HCEC 1CT (cell line): Measurements from ENCODE around the gene ATXN2L.
"Not testable (repeated sequence)": the region's sequence is repeated elsewhere in the genome, so short reads cannot be mapped to it uniquely, and the experiment has no call there.

ENCODE experiments used
- DNase-seq: peaks from one replicate; pipeline ENCODE4 v3.0.0-alpha.2; 2017

Gene ATXN2L

GRCh38 chr16:28837672-28838557, 15.1 kb downstream of the ATXN2L start:
- DNase-seq: no peak

- no peak for DNase-seq
These were observed 15.7 kb downstream of the ATXN2L start for GRCh38 chr16:28838558-28838918.

- no peak for DNase-seq
These were observed 16.3 kb downstream of the ATXN2L start for GRCh38 chr16:28839004-28839639.

DNA sequence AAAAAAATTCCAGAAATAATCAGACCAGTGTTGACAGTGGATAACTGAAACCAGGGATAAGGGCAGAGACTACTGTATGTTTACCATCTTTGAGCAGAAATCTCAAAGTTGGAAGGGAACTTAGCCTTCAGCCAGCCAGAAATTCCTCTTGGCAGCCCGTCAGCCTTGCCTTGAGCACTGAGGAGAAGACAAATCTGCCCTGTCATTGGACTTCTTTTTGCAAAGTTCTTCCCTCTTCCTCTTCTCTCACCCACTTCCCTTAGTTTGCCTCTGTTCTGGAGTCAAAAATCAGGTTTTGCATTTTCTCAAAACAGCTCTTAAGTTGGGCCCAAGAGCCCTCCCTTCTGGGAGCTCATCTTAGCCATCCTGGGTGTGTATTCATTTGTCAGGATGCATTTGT, 17.1 kb downstream of the ATXN2L start:
- DNase-seq: no peak

DNA sequence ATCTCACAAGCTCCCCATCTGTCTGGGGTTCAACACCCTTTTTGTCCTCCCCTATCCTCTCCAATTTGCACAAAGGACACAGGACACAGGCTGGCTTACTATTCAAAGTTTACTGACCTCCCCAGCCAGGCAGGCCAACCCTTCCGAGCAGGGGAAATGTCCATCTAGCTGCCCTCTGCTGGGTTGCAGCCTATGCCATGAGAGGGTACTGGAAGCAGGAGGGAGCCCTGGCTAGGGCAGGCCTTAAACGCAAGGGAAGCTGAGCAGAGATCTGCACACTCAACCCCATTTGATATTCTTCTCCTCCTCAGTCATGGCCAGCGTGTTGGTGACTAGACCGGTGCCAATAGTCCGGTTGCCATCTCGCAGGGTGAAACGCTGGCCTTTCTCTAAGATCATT, 19.9 kb downstream of the ATXN2L start:
- DNase-seq: no peak

DNA sequence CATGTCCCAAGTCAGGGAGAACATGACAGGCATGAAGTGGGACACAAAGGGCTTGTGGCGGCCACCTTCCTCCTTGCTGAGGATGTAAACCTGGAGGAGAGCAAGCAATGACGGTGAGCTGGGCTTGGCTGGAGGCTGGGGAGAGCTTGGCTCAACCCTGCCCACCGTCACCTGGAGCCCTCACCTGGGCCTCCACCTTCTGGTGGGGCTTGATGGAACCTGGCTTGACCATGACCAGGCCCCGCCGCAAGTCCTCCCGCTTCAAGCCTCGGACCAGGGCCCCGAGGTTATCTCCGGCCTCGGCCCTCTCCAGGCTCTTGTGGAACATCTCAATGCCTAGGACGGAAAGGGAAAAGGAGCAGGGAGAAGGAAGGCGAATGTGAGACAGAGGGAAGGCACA, 21.0 kb downstream of the ATXN2L start:
- DNase-seq: no peak

DNA sequence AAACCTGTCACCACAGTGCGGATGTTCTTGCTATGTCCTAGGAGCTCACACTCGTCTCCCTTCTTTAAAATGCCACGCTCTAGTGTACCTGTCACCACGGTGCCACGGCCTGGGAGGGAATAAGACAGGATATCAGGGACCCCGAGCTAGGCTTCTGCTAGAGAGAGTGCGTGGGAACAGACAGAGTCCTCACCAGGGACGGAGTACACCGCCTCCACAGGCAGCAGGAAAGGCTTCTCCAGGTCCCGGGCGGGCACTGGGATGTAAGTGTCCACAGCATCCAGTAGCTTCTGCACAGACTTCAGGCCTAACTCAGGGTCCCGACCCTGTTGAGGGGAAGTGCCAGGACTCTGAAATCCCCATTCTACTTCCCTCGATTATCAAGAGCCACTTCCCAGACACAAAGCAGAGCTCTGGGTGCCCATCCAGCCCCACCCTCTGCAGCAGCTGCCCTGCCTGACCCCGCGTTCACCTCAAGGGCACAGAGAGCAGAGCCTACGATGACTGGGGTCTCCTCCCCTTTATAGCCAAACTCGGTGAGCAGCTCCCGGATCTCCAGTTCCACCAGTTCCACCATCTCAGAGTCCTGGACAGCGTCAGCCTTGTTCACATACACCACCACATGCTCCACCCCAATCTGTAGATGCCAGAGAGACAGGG, 21.6 kb downstream of the ATXN2L start:
- DNase-seq: no peak

DNA sequence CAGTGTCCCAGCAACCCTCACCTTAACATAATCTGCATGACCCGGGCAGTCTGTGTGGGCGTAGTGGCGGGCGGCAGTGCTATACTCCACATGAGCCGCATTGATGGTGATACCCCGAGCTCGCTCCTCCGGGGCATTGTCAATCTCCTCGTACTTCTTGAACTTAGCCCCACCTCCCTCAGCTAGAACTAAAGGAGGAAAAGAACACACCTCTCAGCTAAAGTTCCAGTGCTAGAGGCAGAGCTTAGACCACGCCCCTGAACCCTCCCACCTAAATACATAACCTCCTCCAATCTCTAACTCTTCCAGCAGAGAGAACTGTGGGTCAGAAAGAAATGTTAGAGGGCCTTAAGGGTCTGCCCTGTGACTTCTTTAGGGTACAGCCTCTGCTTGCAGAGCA, 22.5 kb downstream of the ATXN2L start:
- peak; percentile 1 for DNase-seq

DNA sequence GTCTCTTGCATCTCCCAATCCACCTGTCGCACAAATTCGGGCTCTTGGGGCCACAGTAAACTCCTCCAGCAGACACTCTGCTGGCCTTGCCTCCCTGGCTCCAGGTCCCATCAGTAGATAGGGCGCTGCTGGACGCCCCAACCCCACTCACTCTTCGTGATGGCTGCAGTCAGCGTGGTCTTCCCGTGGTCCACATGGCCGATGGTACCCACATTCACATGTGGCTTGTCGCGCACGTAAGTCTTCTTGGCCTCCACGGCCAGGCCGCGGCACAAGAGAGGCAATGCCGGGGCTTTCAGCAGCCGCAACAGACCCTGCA, 22.9 kb downstream of the ATXN2L start:
- no peak for DNase-seq

GRCh38 chr16:28846080-28846932, 23.5 kb downstream of the ATXN2L start, which contains the start of gene TUFM:
Gene TUFM (minus strand): TSS chr16:28846348. CDS start chr16:28846269, 79 bp downstream.
- peak; percentile 98 for DNase-seq

- no peak for DNase-seq
These were observed 24.1 kb downstream of the ATXN2L start for GRCh38 chr16:28846933-28847273.

DNA sequence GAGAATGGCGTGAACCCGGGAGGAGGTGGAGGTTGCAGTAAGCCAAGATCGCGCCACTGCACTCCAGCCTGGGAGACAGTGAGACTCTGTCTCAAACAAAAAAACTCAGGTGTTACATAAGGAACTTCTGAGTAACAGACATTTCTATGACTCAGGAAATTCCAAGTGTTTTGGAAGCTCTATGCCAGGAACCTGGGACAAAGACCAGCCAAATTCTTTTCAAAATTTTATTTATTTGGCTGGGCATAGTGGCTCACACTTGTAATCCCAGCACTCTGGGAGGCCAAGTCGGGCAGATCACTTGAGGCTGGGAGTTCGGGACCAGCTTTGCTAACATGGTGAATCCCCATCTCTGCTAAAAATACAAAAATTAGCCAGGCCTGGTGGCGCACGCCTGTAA, 35.6 kb downstream of the ATXN2L start:
- no peak for DNase-seq

GRCh38 chr16:28859326-28859725, 36.5 kb downstream of the ATXN2L start:
- no peak for DNase-seq

DNA sequence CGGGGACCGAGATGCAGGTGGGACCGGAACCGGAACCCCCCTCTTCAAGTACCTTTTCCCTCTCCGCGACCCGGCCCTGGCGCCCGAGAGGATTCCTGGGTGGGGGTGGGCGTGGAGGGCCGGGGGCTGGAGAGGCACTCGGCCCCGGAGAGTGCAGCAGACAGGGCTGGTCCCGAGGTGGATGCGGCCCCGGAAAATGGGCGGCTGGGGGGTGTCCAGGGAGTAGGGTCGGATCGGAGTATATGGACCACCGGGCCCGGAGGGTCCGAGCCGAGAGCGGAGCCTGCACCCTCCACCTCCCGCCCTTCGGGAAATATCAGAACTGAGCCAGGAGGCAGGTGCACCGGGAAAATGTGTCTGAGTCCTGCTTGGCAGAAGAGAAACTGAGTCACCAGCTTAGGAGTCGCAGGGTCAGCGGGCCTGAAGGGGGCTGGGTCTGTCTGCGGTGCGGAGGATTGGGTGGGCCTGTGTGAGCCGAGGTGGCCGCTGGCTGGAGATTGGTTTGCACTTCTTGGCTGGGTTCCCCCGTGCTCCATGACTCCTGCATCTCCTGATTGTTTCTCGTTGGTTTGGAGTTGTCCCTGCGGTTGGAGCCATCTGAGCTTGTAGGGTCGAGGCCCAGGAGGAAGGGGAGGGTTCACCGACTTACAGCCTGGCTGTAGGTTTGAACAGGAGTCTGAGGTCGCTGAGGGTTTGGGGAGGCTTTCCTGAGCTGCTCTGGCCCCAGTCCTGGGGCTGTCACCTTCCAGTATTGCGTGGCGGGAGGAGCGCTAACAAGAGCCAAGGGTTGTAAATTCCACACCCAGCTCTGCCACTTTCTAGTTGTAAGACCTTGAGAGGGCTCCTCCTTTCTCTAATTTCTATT, 41.4 kb downstream of the ATXN2L start:
- peak; percentile 28 for DNase-seq

DNA sequence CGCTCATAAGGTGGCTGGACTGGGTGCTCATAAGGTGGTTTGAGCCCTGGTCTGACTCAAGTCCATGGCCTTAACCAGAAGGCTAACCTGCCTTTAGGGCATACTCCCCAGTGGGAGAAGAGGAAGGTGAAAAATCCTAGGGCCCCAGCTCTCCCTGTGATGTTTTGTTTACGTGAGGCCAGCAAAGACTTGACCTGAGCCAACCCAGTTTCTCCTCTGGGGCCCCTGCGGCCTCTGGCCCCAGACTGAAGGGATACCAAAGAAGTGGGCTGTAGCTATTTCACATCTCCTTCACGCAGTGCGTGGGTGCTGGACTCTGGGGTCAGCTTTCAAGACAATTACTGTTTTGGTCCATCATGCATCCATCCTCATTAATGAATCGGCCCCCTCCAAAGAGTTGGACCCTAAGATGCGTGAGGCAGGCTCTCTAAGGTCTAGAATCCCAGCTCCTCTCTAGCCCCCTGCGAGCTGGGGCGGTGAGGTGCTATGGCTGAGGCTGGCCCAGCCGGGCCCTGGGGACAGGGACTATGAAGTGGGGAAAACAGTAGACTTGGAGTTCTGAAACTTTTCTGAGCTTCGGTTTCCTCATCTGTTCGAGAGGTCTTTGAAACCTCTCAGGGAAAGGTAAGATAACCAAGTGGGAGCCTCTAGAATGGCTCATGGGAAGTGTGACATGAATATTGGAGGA, 42.3 kb downstream of the ATXN2L start:
- DNase-seq: no peak

- DNase-seq: no peak
These were observed 43.1 kb downstream of the ATXN2L start for GRCh38 chr16:28865722-28866453.

DNA sequence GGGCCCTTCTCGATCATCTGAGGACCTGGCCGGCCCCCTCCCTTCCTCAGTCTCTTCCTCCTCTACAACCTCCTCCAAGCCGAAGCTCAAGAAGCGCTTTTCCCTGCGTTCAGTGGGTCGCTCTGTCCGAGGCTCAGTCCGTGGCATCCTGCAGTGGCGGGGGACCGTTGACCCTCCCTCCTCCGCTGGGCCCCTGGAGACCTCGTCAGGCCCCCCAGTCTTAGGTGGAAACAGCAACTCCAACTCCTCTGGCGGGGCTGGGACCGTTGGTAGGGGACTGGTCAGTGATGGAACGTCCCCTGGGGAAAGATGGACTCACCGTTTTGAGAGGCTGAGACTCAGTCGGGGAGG, 43.6 kb downstream of the ATXN2L start:
- no peak for DNase-seq

DNA sequence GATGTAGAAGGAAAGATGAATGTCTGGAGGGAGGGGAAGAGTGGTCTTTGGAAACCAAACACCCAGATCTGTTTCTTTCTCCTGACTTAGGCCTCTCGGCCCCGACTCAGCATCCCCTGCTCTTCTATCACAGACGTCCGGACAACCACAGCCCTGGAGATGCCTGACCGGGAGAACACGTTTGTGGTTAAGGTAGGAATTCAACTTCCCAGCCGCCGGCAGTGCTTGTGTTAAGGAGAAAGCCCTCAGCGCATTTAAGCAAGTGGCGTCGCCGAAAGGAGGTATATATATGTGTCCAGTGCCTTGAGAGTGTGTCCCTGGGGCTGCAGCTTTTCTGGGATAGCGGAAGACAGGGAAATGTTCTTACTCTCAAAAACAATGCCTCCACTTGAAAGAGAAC, 44.4 kb downstream of the ATXN2L start:
- no peak for DNase-seq

DNA sequence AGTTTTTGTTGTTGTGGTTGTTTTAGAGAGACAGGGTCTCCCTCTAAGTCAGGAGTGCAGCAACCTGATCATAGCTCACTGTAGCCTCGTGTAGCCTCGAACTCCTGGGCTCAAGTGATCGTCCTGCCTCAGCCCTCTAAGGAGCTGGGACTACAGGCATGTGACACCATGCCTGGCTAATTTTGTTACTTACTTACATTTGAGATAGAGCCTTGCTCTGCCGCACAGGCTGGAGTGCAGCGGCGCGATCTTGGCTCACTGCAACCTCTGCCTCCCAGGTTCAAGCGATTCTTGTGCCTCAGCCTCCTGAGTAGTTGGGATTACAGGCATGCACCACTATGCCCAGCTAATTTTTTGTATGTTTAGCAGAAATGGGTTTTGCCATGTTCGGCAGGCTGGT, 44.8 kb downstream of the ATXN2L start:
- DNase-seq: not testable (repeated sequence)

- no peak for DNase-seq
These were observed 46.4 kb downstream of the ATXN2L start for GRCh38 chr16:28869201-28869600.

- no peak for DNase-seq
These were observed 50.2 kb downstream of the ATXN2L start for GRCh38 chr16:28872952-28873351.
